GM18909 (cell line): ENCODE measurements around the gene YY1.
"Not testable (repeated sequence)": the region's sequence is repeated elsewhere in the genome, so short reads cannot be mapped to it uniquely, and the experiment has no call there.

Experiments
- ATAC-seq: cut with Tn5 transposase; IDR thresholded peaks from one replicate; pipeline ENCODE4 v1.9.1; 2021; ENCODE audit warnings: mild to moderate bottlenecking; ENCODE audit not compliant: unreplicated experiment, poor library complexity

The YY1 gene

GRCh38 chr14:100238419-100239210 lies at the start of gene YY1:
YY1 (plus strand) TSS chr14:100239144; CDS start chr14:100239245, 101 bp downstream.
- ATAC-seq = peak; percentile 81

GRCh38 chr14:100190126-100190525 lies 48.8 kb upstream of the YY1 start:
- no peak for ATAC-seq

- no peak for ATAC-seq
These were observed 47.2 kb upstream of the YY1 start for GRCh38 chr14:100191584-100192249.

GRCh38 chr14:100192250-100192671 lies 46.7 kb upstream of the YY1 start:
- ATAC-seq = no peak

GRCh38 chr14:100192672-100193416 lies 46.1 kb upstream of the YY1 start:
- ATAC-seq = peak; percentile 99

- no peak for ATAC-seq
These were observed 45.3 kb upstream of the YY1 start for GRCh38 chr14:100193417-100194357.

GRCh38 chr14:100199240-100199860 lies 39.6 kb upstream of the YY1 start:
- ATAC-seq = no peak

- ATAC-seq = no peak
These were observed 38.6 kb upstream of the YY1 start for GRCh38 chr14:100200311-100200710.

- no peak for ATAC-seq
These were observed 37.2 kb upstream of the YY1 start for GRCh38 chr14:100201701-100202100.

GRCh38 chr14:100202712-100203111 lies 36.2 kb upstream of the YY1 start:
- no peak for ATAC-seq

- no peak for ATAC-seq
These were observed 35.8 kb upstream of the YY1 start for GRCh38 chr14:100203146-100203545.

GRCh38 chr14:100203962-100204834 lies 34.7 kb upstream of the YY1 start:
- ATAC-seq = no peak

GRCh38 chr14:100204835-100205167 lies 34.1 kb upstream of the YY1 start:
- ATAC-seq = not testable (repeated sequence)

GRCh38 chr14:100207588-100207987 lies 31.4 kb upstream of the YY1 start:
- ATAC-seq = not testable (repeated sequence)

GRCh38 chr14:100208136-100208535 lies 30.8 kb upstream of the YY1 start:
- not testable (repeated sequence) for ATAC-seq

GRCh38 chr14:100211366-100211765 lies 27.6 kb upstream of the YY1 start:
- ATAC-seq = no peak

- ATAC-seq = no peak
These were observed 27.1 kb upstream of the YY1 start for GRCh38 chr14:100211893-100212292.

GRCh38 chr14:100212476-100213333 lies 26.2 kb upstream of the YY1 start:
- no peak for ATAC-seq
